Activated CD4-positive, alpha-beta T cell treated with anti-CD3 and anti-CD28 coated beads, Interleukin-2, amount 50 U/mL, for 1 hour (primary cell): ENCODE data around the gene FLNB.
A peak's percentile ranks its signal among the peaks of the same experiment; 100 is the strongest.

Source experiments
- DNase-seq: peaks from one replicate; pipeline ENCODE4 v3.0.0-alpha.2; 2020

FLNB gene

DNA sequence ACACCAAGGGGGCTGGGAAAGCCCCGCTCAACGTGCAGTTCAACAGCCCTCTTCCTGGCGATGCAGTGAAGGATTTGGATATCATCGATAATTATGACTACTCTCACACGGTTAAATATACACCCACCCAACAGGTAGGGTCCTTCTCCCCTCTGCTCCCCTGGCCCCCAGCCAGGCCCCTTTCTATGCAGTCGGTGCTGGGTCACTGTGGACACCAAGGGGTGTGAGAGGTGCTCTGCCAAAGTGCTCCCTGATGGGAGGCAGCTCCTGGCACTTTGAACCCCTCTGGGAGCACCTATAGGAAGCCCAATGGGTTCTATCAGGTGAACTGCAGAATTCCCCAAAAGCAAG, 103.9 kb downstream of the FLNB start:
- no peak for DNase-seq

DNA sequence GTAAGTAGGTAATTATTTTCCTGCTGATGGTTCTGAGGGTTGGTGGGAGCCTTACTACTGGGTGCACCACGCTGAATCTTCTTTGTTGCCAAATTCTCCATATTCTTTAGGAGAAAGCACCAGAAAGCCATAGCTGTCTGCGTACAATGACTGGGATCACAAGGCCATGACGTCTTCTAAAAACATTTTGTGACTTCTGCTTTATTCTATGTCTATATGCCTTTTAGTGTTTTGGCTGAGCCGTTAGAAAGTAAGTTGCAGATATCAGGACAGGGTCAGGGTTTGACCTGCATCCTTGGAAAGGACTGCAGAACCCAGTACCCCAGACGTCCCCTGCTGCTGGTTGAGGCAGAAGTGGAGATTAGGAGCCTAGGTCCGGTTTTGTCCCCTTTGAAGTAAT, 107.0 kb downstream of the FLNB start:
- no peak for DNase-seq

DNA sequence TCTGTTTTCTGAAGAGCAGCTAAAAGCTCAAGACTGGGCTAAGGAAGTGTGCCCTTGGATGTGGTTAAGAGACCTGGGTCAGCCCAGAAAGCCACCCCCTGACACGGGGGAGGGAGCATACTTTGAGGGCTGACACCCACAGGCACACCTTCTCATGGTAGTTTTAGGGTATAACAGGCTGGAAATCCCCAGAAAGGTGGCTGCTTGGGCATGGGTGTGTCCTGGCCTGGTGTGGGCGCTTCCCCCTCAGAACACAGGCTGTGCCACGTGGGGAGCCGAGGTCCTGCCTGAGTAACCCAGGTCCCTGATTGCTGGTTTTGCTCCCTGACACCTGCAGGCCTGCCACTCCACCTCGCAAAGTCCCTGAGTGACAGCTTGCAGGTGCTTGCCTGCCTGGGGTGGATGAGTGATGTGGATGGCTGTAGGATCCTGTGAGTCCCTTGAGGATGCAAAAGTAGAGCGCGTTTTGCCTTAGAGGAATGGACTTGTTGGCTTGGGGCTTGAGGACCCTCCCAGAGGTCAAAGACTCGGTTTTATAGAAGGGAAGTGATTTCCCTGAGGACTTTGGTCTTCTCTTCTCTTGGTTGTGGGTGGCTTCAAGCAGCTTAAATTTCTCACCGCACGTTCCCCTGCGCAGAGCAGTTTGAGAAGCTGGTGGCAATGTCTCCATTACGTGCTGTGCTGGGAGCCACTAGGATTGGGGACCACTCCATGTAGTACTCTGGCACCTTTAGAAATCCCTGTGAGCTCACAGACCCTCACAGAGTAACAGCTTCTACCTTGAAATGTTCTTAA, 108.1 kb downstream of the FLNB start:
- DNase-seq = peak; percentile 51

DNA sequence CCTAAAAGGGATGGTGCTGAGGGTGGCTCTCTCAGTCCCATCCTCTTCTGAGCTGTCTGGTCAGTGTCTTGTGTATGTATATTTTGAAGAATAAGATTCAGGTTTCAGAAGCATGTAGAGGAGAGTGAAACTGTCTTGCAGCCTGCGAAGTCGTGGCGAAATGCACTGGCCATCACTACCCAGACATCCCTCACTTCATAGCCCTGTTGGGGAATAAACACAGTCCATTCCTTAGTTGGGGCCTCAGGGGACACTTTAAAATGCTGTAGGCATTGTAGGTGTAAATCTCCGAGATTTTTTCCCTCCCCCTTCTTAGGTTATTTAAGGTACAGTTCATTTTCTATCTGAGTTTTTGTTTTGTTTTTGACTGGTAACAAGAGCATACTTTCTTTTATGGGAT, 108.8 kb downstream of the FLNB start:
- no peak for DNase-seq

DNA sequence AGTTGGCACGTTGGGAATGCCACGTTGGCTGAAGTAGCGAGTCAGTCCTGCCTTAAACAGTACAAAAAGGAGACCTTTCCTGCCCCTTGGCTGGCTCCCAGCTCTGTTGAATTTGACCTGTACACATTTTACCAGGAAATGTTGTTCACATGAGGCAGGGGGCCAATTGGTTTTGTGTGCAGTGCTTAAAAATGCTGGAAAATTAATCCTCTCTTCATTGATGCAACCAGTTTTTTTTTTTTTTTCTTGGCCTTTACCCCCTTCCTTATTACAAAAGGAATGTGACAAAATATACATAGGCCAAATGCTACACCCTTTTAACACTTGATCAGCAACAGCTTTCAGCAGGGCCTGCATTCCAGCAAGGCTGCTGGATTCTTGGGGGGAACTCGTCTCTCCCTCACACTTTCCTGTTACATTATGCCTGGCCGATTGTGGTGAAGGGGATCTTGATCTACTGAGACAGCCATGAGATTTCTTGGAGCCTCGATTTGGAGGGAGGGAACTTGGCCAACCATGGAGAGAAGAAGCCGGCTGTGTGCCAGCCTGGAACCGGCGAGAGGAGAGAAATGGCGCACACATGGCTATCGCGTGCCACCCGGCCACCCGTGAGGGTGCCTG, 109.4 kb downstream of the FLNB start:
- DNase-seq = no peak

DNA sequence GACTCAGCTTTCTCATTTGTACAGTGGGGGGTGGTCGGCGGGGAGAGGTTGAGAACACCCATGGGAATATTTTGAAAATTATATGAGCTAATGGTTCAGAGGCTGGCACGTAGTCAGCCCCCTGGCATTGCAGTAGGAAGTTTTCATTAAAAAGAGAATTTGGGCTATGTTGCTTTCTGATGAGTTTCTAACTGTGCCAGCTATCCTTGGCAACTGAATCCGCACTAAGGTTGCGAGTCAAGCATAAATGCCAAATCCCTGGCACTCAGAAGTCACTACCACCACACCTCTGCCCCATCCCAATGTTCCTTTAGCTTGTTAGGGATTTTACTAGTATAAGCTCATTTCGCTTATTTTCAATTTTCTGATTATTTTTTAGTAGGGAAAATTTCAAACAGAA, 111.0 kb downstream of the FLNB start:
- no peak for DNase-seq

DNA sequence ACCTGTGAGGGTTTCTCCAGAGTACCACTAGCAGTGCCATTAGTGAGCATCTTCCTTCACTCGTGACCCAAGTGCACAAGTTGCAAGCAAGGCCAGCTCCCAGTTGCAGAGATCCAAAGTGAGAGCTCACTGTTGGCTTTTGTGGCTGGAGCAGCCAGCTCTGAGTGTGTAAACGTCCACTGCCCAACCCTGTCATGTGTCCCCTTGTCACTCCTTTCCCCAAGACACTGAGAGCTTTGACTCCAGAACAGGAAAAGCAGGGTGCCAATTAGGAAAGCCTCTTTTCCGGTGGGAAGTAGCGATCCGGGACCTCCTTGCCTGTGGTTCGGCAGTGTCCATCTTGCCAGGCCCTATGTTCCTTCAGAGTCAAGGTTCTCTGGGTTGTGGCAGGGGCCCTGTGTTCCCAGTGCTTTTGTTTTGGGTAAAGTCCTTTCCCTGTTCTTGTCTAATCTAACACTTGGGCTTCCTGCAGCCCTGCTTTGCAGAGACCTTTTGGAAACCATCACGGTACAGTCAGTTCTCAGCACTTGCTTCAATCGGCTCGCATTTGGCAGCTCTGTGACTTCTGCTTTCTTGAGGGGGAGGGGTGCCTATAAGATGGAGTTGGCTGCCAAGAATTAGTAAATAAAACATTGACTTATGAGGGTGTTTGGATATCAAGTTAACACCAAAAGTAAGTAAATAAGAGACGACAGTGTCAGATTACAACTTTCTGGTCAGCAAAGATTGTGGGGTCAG, 112.0 kb downstream of the FLNB start:
- DNase-seq = no peak

DNA sequence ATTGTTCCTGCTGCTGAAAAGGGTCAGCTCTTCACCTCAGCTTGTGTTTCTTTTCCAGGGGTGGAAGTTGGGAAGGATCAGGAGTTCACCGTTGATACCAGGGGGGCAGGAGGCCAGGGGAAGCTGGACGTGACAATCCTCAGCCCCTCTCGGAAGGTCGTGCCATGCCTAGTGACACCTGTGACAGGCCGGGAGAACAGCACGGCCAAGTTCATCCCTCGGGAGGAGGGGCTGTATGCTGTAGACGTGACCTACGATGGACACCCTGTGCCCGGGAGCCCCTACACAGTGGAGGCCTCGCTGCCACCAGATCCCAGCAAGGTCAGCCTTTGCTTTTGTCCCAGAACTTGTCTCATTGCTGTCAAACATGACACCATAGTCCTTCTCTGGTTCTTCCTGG, 113.0 kb downstream of the FLNB start:
- DNase-seq = no peak

DNA sequence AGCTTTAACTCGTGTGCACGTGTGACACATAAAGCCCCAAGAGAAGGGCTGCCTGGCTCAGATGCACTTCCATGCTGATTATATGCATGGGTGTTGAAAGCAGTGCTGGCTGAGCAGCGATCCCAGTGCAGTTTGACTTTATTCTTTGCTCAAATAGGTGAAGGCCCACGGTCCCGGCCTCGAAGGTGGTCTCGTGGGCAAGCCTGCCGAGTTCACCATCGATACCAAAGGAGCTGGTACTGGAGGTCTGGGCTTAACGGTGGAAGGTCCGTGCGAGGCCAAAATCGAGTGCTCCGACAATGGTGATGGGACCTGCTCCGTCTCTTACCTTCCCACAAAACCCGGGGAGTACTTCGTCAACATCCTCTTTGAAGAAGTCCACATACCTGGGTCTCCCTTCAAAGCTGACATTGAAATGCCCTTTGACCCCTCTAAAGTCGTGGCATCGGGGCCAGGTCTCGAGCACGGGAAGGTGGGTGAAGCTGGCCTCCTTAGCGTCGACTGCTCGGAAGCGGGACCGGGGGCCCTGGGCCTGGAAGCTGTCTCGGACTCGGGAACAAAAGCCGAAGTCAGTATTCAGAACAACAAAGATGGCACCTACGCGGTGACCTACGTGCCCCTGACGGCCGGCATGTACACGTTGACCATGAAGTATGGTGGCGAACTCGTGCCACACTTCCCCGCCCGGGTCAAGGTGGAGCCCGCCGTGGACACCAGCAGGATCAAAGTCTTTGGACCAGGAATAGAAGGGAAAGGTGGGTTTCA, 114.9 kb downstream of the FLNB start:
- DNase-seq = no peak

DNA sequence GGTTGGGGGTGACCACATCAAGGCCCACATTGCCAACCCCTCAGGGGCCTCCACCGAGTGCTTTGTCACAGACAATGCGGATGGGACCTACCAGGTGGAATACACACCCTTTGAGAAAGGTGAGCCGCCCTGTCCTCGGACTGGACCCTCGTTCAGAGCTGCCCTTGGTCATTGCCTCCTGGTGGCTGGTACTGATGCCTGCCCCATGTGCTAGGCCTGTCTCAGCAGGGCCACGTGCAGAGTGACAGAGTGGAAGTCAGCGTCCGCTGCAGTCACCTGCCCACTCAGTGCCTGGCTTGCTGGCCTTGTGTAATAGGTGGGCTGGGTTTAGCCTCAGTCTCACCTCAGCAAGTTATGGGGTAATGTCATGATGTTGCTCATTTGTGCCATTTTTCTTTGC, 116.2 kb downstream of the FLNB start:
- no peak for DNase-seq

DNA sequence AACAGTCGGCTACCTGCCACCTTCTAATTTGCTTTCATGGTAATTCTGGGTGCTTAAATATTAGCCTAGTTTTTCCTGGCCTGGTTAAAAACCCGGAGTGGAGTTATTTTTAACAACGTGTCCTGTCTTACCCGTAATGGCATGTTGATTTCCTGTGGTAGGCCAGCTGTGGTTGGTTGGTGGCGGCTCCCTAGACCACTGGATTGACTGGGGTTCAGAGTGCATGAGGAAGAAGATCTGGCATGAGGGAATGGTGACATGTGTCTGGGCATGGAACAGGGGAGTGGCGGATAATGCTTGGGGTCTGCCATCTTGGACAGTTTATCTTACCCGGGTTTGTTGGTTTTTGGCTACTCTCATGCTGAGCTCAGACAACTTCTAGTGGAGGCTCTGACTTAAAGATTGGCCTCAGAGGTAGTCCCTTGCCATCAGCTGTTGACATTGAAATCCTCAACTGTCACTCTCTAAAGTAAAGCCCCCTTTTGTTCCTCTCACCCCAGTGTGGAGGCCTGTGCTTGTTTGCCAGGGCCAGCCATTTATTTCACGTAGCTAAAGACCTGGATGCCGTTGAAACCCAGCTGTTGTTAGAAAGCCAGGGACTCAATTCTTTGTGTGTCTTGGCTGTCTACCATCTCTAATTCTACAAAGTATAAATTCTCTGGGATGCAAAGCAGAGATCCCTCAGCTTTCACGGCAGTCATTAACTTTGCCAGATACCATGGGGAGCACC, 121.0 kb downstream of the FLNB start:
- DNase-seq = no peak

DNA sequence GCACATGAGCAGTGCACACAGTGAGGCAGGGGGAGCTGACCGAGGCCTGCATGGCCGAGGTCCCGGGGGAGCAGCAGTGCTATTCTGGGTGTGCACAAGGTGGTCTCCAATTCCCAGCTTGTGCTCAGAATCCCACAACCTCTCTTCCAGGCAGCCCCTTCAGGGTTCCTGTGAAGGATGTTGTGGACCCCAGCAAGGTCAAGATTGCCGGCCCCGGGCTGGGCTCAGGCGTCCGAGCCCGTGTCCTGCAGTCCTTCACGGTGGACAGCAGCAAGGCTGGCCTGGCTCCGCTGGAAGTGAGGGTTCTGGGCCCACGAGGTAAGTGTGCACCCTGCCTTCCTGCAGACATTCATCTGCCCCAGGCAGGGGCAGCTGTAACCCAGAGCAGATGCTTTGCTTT, 122.4 kb downstream of the FLNB start:
- no peak for DNase-seq

DNA sequence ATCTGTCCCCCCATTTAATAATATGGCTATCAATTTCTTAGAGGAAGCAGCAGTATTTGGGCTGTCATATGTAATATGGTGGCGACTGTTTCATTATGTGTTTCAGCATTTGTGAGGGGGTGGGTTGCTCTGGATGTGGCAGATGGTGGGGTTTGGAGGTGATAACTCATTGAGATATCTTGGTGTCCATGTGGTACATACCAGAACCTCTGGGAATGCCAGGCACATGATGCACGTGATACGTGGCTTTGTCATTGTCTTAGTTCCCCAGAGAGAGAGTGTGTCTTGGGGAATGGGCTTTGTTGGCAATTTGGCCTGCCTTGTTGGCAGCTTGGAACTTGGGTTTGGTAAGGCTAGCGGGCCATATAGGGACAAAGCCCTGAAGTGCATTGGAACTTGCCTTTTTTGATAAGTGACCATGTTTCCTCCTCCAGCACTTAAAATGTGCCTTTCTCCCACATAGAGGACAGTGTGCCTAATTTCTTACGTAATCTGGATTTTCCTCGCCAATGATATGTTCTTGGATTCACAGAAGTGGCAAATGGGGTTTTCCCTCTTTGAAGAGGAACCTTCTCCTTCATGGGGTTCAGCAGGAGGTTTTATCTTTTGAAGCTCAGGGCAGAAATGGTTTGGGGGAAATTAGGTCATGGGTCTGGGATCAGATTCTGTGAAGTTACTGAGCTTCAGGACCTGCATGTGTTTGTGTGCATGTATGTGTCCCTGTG, 123.0 kb downstream of the FLNB start:
- no peak for DNase-seq

DNA sequence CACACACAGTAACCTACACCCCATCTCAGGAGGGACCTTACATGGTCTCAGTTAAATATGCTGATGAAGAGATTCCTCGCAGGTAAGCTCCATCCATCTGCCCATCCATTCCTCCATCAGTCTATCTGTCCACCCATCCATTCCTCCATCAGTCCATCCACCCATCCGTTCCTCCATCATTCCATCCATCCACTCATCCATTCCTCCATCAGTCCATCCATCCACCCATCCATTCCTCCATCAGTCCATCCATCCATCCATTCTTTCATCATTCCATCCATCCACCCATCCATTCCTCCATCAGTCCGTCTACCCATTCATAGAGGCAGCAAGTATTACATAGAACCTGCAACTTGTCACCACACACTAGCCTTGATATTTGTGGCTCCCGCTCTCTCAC, 124.6 kb downstream of the FLNB start:
- no peak for DNase-seq

DNA sequence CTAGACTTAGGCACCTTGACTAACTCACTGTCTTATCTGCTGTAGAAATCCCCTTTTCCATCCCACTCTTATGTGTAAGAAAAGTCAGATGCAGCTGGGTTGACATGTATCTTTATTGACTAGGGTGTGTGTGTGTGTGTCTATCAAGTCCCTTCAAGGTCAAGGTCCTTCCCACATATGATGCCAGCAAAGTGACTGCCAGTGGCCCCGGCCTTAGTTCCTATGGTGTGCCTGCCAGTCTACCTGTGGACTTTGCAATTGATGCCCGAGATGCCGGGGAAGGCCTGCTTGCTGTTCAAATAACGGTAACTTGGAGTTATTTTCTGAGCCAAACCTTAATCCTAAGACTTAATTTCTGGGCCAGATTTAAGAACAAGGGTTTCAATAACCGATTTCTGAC, 126.2 kb downstream of the FLNB start:
- DNase-seq = no peak

DNA sequence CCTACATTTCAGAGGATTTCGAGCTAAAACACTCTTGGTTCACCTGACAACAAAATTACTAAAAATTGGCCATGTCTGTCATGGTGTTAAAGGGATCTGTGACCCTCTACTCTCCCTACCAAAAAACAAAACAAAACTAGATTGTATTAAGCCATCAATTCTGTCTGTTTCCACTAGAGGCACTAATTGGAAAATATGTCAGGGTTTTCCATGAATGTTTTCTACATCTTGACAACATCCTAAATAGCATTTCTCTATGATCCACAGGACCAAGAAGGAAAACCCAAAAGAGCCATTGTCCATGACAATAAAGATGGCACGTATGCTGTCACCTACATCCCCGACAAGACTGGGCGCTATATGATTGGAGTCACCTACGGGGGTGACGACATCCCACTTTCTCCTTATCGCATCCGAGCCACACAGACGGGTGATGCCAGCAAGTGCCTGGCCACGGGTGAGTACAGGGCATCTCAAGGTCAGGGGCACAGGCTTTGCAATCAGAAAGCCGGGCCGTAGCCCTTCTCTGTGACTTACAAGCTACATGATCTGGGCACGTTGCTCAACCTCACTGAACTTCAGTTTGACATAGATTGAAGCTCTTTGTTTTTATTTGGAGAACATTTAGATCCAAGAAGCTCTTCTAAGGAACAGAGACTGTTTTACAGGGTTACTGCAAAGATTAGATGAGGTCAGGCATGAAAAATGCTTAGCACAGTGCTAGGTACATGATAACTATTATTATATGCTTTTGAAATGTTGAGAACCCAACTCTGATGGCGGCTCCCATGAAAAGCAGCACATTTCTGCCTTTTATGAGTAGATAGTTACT, 127.7 kb downstream of the FLNB start:
- DNase-seq = no peak

DNA sequence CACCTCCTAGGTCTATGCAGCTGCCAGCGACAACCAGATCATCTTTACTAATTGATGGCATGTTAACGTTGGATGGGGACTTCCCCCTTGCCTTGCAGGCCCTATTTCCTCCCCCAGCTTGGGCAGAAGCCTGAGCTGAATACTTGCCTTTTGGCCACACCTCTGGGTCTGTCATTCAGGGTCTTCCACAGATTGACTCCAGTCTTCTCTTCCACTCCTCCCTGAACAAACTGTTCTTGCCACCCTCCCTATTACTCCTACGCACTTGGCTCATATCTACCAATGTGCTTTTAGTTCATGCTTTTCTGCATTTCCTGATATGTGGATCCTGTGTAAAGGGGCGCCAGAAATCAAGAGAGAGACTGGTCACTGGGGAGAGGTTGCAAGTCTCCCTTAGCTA, 129.1 kb downstream of the FLNB start:
- DNase-seq = no peak

DNA sequence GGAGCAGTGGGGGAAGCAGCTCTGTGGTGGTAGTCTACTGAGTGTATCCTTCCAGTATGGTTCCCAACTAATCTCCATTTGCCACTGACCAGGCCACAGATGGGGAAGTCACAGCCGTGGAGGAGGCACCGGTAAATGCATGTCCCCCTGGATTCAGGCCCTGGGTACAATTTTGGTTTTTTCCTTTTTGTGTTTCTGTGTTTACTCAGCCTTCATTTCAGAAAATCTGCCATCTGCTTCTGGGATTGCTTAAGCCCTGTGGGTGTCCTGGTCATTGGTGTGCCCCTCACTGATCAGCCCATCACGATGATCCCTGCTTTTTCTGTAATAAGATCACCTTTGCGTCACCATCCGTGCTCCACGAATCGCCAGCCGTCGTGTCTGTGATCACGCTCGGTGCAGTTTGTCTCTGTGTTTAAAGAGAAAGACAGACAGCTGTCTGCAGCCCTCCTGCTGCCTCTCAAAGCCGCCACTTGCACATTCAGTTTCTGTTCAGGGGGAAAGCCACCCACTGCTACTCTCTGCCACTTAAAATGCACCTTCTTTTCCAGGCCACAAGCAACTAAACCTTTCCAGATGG, 133.6 kb downstream of the FLNB start:
- DNase-seq = no peak

DNA sequence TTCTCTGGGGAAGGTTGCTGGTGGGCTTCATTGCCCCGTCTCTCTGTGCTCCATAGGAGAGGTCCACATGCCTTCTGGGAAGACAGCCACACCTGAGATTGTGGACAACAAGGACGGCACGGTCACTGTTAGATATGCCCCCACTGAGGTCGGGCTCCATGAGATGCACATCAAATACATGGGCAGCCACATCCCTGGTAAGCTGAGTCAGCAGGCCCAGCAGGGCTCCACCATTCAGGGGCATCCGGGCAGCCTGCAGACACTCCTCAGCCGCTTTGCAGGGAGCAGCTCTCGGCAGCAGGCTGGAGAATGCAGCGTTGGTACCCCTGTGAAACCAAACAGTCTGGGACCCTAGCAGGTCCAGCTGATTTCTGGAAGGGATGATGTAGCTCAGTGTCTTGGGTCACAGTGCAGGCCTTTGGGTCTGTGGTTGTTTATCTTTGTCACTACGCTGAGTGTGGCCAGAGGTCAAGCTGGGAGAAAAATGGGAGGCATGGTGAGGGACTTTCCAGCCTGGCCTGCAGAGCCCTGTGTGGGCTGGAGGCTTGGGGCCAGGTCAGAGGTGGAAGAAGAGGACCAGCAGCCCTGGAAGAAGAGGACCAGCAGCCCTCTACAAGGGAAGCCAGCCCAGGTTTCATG, 135.3 kb downstream of the FLNB start:
- DNase-seq = no peak
